MCF 10A (cell line): ENCODE results near the gene INPP4A. TPM values are rescaled to one million over a fixed set of nuclear protein-coding genes. Genes with fewer than 3 reads are reported as not detected.

ENCODE experiments used
- BruUV-seq: library from RNA; stranded (reverse); fragments of 400-500 nt; replicated peaks from 2 replicates; lab custom pipeline; 2021; lab: Mats Ljungman, UMichigan
- CTCF ChIA-PET: fragments of 300-600 bp; sonication (Branson Sonifier 250); formaldehyde crosslinking; extraction: SDS; loops from one replicate; lab custom pipeline; 2021; ENCODE audit warnings: antibody characterized with exemption, inconsistent platforms; lab: Yijun Ruan, JAX
- POLR2A ChIA-PET: fragments of 300-600, 350-650 bp; sonication (Branson Sonifier 250); formaldehyde crosslinking; extraction: SDS; loops from one replicate; lab custom pipeline; 2020; ENCODE audit warnings: antibody characterized with exemption, inconsistent platforms; lab: Yijun Ruan, JAX
- DNase-seq: peaks from one replicate; pipeline ENCODE4 v3.0.0-alpha.2; 2018; ENCODE audit not compliant: unreplicated experiment
- H3K27ac Mint-ChIP-seq: one replicate; pipeline ENCODE4 v1.8.0; 2022; ENCODE audit warnings: mild to moderate bottlenecking, low read depth, mixed read lengths; ENCODE audit not compliant: unreplicated experiment
- H3K27me3 Mint-ChIP-seq: one replicate; pipeline ENCODE4 v1.8.0; 2022; ENCODE audit warnings: mixed read lengths; ENCODE audit not compliant: insufficient read depth, unreplicated experiment
- H3K36me3 Mint-ChIP-seq: one replicate; pipeline ENCODE4 v1.8.0; 2022; ENCODE audit warnings: mild to moderate bottlenecking, moderate library complexity, mixed read lengths; ENCODE audit not compliant: insufficient read depth, unreplicated experiment
- H3K4me1 Mint-ChIP-seq: one replicate; pipeline ENCODE4 v1.8.0; 2022; ENCODE audit warnings: mixed read lengths; ENCODE audit not compliant: insufficient read depth, unreplicated experiment
- H3K4me3 Mint-ChIP-seq: one replicate; pipeline ENCODE4 v1.8.0; 2022; ENCODE audit warnings: mild to moderate bottlenecking, moderate library complexity, mixed read lengths; ENCODE audit not compliant: unreplicated experiment
- H3K9me3 Mint-ChIP-seq: one replicate; pipeline ENCODE4 v1.8.0; 2022; ENCODE audit warnings: mixed read lengths; ENCODE audit not compliant: unreplicated experiment
- CTCF ChIP-seq: fragments of 200-600 bp; IDR thresholded peaks from one replicate; pipeline ENCODE4 v1.8.0; 2022; ENCODE audit warnings: antibody characterized with exemption, mild to moderate bottlenecking; ENCODE audit not compliant: unreplicated experiment
- intact Hi-C: fragments of 100-400 bp; cut with micrococcal nuclease; formaldehyde crosslinking; loops from 2 replicates; pipeline ENCODE4 v1.14.1; 2022
- total RNA-seq: library from RNA; stranded (reverse); gene quantifications from 2 replicates; pipeline ENCODE4 v1.2.3, GENCODE V29; 2022

The INPP4A gene
- total RNA-seq, 1 experiment from 2014 or later: 21.5 TPM

- ChIA-PET POLR2A (interaction anchor here (0.9 kb wide), 1 partner anchor 151 kb away, joined by 4 read pairs; no protein-coding TSS in a partner anchor), CTCF (interaction anchor here (0.6 kb wide), 1 partner anchor 111 kb away, joined by 3 read pairs; no protein-coding TSS in a partner anchor)
- intact Hi-C loops: no loop called here
- Mint-ChIP-seq H3K27me3 (no peaks in the 10 kb centered on the region), H3K27ac (no peak overlapping the region), H3K4me1 (peaks cover 20% of the 10 kb centered on the region), H3K9me3 (no peaks in the 10 kb centered on the region), H3K36me3 (no peaks in the 10 kb centered on the region), H3K4me3 (no peak overlapping the region)
- TF ChIP-seq CTCF: no peak
- no TSS peak for BruUV-seq
- DNase-seq: peak; percentile 21
Observed at GRCh38 chr2:98458207-98458606, 13.5 kb downstream of the INPP4A start.

- H3K27me3 Mint-ChIP-seq: no peaks in the 10 kb centered on the region
- ChIA-PET CTCF (no interaction called here), POLR2A (no interaction called here)
- TF ChIP-seq CTCF: no peak
- no peaks in the 10 kb centered on the region for H3K36me3 Mint-ChIP-seq
- BruUV-seq: no TSS peak
- no peak overlapping the region for H3K4me3 Mint-ChIP-seq
- no peaks in the 10 kb centered on the region for H3K9me3 Mint-ChIP-seq
- peaks cover 20% of the 10 kb centered on the region for H3K4me1 Mint-ChIP-seq
- intact Hi-C loops: no loop called here
- DNase-seq: no peak
- H3K27ac Mint-ChIP-seq: no peak overlapping the region
Observed at GRCh38 chr2:98458667-98459380, 14.2 kb downstream of the INPP4A start.

GRCh38 chr2:98459496-98460175 is 15.0 kb downstream of the INPP4A start:
- no peak overlapping the region for H3K27ac Mint-ChIP-seq
- H3K9me3 Mint-ChIP-seq: no peaks in the 10 kb centered on the region
- intact Hi-C loops: no loop called here

More at GRCh38 chr2:98459496-98460175, 15.0 kb downstream of the INPP4A start:
- DNase-seq: no peak
- CTCF ChIA-PET: no interaction called here
- TF ChIP-seq CTCF: no peak
- no TSS peak for BruUV-seq
- Mint-ChIP-seq H3K4me3 (no peak overlapping the region), H3K27me3 (no peaks in the 10 kb centered on the region), H3K4me1 (peaks cover 16% of the 10 kb centered on the region), H3K36me3 (no peaks in the 10 kb centered on the region)
- POLR2A ChIA-PET: no interaction called here
